ENCODE results near the gene SLC25A4.
"Not testable (repeated sequence)": the region's sequence is repeated elsewhere in the genome, so short reads cannot be mapped to it uniquely, and the experiment has no call there.

The SLC25A4 gene

DNA sequence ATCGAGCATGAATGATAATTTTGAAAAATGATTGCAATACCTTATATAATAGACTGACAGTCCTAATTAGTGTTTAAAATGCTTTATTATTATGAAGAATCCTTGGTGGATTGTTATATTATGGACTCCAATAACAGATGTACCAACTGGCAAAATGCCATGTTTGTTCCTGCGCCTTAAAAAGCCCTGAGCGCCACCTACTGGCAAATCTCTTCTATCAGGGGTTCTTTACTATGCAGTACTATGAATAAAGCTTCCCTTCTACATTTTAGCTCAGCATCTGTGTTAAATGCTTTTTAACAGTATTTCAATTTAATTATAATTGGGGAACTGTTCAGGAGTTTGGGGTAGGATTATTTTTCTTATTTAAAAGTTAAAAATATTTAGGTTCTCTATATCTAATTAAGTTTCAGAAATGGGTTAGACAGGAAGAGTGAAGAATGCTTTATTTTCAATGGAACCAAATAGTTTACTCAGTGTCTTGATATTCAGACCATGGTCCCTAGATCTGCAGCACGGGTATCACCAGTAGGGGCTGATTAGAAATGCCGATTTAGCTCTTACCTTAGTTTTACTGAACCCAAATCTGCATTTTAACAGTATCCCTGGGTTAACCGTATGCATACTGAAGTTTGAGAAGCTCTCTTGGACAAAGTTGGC lies 40.7 kb downstream of the SLC25A4 start:
- DNase-seq = peak; percentile 21 to 81 (median 53)

DNA sequence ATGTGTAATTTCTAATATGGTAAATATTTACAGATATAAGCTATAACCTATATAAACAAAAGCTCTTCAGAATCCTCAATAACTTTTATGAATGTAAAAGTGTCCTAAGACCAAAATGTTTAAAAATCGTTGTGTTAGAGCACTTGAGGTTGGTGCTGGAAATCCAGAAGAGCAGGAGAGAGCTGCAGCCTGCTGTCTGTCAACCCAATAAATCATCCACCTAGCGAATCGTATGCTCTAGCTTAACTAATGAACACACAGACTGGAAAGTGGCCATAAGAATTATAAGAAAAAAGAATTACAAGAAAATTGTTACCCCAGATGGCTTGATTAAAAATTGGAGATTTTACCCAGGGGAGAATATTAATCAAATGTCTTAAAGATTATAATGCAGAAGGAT lies 43.7 kb downstream of the SLC25A4 start:
- DNase-seq = no peak

DNA sequence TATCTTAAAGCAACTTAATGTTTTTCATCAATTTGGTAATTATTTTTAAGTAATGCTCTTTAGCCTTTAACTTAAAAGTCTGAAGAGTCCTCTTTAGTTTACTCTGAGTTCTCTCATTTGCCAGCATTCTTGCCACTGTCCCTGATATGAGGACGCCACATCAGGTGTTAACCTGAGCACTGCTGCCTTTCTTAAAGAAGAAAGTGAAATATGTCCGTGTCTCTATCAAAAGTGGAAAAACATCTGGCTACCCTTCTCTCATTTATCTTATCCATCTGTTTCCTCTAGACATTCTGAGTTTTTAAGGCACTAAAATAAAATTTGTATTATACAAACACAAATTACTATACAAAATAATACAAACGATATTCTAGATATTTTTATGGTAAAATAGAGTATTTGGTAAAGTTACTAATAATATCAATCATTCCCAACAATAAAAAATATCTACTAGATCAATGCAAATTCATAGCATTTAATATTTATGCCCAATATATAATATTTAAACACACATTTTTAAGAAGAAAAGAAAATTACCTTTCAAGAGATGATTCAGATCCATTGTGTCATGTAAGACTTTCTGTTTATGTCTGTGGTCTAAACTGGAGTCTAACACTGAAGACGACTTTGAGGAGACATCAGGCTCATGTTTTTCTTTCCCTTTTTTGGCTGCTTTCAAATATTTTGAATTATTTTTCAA lies 46.7 kb downstream of the SLC25A4 start:
- no peak for DNase-seq

DNA sequence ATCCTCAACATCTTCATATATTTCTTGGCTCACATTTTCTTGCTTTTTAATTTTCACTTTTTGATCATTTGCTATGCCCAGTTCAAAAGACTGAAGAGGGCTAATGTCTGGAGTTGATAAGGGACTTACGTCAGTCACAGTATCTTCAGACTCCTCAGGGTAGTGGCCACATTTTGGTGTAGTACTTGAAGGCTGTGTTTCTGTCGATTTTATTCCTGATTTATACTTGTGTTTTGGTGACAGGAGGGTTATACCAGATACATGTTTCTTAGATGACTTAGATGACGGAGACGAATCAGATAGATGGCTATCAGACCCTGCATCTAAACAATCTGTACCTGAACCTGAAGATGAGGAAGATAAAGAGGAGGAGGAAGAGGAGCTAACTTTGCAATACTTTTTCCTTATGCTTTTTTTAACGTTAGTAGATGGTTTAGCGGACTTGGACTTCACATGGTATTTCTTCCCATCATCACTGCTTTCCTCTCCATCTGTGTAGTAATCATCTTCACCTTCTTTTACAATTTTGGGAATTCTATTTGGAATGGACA lies 47.3 kb downstream of the SLC25A4 start:
- DNase-seq = no peak

DNA sequence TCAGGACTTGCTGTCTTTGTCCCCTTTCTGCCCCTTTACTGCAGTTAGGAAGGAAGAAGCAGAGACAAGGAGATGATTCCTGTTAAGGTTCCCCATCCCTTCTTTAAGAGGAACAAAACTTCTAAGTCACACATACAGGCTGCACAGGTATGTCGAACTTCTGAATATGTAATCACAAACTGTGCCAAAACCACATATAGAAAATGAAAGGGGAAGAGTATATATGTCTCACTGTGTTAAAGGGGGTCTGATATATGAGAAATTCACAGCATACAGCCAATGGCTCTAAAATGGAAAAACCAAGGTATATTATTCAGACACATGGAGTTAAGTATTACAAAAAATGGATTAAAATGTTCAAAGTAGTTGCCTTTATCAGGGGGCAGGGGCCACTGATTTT lies 49.0 kb downstream of the SLC25A4 start:
- DNase-seq = no peak

DNA sequence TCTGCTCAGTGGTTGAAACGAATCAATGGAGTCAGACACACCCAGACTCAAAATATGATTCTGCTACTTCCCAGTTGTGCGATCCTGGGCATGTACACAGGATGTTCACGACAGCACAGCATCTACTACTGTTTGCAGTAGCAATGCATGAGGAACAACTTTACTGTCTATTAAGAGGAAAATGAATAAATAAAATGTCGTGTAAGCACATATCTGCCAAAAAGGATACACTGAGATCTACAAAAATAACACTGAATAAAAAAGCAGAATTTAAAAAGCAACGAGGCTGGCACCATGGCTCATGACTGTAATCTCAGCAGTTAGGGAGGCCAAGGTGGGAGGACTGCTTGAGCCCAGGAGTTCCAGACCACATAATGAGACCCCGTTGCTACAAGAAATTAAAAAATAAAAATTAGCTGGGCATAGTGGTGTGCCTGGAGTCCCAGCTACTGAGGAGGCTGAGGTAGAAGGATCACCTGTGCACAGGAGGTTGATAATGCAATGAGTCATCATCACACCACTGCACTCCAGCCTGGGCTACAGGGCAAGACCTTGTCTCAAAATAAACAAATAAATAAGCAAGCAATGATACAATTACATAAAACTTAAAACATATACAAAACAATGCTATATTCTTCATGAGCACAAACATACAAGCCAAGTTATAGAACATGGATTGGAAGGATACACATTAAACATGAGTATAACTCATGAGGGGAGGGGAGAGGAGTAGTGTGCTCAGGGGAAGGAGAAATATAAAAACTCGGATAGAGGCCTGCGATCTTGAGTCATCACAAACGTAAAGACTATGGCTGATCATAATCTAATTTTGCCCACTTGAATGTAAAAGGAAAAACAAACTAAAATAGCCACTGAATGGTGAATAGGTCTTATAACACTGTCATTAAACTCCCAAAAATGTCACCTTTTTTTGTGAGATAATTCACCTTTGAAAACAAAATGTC lies 52.1 kb downstream of the SLC25A4 start:
- no peak for DNase-seq

DNA sequence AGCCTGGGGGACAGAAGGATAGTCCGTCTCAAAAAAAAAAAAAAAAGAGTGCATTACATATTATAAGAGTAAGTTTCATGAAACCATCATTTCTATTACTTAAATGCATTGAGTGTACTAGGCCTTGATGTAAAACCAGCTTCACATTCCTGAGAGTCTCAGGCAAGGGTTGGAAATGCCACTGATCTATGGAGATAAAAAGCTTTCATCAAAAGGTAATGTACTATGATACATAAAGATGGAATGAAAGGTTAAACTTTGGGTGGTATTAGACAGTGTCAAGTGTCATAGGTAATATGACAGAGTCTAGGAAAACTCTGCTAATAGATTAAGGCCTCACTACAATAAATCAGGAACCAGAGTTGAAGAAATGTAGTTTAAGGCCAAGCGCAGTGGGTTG lies 53.4 kb downstream of the SLC25A4 start:
- DNase-seq = no peak

DNA sequence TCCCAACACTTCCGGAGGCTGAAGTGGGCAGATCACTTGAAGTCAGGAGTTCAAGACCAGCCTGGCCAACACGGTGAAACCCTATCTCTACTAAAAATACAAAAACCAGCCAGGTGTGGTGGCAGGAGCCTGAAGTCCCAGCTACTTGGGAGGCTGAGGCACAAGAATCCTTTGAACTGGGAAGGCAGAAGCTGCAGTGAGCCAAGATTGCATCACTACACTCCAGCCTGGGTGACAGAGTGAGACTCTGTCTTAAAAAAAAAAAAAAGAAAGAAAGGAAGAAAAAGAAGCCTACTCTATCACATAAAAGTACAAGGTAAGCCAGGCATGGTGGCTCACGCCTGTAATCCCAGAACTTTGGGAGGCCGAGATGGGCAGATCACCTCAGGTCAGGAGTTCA lies 55.1 kb downstream of the SLC25A4 start:
- not testable (repeated sequence) for DNase-seq
